Activated gamma-delta T cell treated with anti-CD3 and anti-CD28 coated beads, Interleukin-2, amount 50 U/mL, for 16 hours (primary cell): ENCODE results near the gene AP2A1.
"Not testable (repeated sequence)": the region's sequence is repeated elsewhere in the genome, so short reads cannot be mapped to it uniquely, and the experiment has no call there.

Experiments
- DNase-seq: peaks from one replicate; pipeline ENCODE4 v3.0.0-alpha.2; 2020; ENCODE audit warnings: low read depth

The AP2A1 gene

DNA sequence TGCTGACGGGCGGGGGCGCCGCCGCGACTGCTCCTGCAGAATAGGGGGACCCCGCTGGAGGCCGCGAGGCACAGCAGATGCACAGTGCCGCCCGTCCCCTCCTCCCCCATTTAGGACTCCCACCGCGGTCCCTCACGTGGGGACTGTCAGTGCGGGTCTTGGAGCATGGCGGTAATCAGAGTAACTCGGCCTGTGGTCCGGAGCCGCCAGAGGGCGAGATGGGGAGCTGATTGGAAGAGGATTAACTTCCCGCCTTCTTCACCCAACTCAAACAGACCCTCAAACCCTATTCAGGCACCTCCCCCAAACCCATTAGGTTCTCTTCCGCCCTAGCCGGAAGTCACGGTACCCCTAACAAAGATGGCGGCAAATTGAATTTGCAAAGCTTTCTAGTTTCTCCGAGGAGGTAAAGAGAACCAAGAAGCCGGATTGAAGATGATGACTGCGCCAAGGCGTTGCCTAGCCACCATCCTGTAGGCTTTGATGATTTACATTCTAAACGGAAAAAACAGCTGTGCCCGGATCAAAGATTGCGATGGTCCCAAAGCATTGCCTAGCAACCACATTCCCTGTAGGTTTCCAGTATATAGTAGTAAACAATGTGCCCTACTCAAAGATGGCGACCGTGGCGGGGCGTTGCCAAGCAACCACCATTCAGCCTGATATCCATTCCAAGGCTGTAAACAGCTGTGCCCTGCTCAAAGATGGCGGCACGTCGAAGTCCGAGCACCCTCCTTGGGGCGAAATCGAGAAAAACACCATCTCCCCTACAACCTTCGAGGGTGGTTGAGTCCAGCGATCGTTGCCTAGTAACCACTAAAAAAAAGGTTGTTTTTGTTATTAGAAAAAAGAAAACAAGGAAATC is 46.4 kb downstream of the AP2A1 start, which contains the start of gene FUZ:
Gene FUZ (minus strand): TSS at position 296 of the 865 bp plus-strand sequence. CDS start 186 bp downstream, at position 110.
- peak; percentile 84 for DNase-seq

DNA sequence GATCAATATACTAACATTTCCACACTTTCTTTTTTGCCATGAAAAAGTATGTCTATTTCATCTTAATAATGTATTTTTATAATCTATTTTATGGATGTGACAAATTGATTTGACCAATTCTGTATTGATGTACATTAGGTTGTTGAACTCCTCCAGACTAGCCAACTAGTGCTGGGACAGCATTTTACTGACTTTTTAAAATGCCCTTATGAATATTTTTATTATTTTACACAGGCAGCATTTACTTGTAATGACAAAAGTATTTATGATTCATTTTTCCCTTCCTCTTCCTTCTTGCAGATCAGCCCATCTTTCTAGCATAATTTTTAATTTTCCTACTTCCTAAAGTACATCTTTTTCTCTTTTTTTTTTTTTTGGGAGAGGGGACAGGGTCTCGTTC is 47.2 kb downstream of the AP2A1 start:
- DNase-seq = no peak

DNA sequence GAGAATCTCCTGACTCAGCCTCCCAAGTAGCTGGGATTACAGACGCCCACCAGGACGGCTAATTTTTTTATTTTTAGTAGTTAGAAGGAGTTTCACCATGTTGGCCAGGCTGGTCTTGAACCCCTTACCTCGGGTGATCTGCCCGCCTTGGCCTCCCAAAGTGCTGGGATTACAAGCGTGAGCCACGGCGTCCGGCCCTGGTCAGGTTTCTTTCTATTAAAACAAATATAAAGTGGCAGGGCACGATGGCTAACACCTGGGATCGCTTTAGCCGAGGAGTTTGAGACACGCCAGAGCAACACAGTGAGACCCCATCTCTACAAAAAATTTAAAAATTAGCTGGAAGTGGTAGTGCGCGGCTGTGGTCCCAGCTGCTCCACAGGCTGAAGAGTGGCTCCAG is 49.8 kb downstream of the AP2A1 start:
- no peak for DNase-seq

DNA sequence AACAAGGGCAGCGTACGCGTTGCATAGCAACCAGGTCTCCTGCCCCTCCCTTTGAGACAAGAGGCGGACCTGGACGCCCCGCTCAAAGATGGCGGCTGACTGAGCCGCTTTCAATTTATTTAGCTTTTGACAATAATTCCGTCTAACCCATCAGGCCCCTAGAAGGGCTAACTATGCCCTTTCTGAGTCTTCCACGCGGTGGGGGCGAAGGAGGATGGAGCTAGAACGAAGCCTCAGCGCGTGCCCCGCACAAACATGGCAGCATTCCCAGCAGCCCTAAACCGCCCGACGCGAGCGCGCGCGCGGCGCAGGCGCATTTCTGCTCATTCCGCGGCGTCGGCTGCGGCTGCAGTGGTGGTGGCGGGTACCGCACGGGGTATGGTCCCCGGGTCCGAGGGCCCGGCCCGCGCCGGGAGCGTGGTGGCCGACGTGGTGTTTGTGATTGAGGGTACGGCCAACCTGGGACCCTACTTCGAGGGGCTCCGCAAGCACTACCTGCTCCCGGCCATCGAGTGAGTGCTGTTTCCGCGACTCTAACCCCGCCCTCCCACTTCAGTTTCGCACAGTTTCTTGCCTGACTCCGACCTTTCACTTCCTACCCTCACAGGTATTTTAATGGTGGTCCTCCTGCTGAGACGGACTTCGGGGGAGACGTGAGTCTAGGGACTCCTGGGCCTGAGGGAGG is 51.3 kb downstream of the AP2A1 start, which contains the start of gene MED25:
Gene MED25 (plus strand): TSS at position 326 of the 685 bp plus-strand sequence. CDS start 53 bp downstream, at position 379.
- peak; percentile 72 for DNase-seq

DNA sequence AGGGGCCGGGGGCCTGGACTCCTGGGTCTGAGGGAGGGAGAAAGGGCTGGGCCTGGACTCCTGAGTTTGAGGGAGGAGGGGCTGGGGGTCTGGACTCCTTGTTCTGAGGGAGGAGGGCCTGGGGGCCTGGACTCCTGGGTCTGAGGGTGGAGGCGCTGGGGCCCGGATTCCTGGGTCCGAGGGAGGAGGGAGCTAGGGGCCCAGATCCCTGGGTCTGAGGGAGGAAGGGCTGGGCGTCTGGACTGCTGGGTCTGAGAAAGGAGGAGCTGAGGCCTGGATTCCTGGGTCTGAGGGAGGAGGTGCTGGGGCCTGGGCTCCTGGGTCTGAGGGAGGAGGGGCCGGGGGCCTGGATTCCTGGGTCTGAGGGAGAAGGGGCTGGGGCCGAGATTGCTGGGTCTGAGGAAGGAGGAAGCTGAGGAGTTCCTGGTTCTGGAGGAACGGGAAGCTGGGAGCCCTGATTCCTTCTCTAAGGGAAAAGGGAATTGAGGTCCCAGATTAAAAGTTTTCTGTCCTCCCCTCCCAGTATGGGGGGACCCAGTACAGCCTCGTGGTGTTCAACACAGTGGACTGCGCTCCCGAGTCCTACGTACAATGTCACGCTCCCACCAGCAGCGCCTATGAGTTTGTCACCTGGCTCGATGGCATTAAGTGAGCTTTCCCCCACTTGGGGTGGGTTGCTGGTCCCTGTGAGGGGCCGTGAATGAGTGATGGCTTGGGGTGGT is 52.0 kb downstream of the AP2A1 start:
- DNase-seq = no peak

DNA sequence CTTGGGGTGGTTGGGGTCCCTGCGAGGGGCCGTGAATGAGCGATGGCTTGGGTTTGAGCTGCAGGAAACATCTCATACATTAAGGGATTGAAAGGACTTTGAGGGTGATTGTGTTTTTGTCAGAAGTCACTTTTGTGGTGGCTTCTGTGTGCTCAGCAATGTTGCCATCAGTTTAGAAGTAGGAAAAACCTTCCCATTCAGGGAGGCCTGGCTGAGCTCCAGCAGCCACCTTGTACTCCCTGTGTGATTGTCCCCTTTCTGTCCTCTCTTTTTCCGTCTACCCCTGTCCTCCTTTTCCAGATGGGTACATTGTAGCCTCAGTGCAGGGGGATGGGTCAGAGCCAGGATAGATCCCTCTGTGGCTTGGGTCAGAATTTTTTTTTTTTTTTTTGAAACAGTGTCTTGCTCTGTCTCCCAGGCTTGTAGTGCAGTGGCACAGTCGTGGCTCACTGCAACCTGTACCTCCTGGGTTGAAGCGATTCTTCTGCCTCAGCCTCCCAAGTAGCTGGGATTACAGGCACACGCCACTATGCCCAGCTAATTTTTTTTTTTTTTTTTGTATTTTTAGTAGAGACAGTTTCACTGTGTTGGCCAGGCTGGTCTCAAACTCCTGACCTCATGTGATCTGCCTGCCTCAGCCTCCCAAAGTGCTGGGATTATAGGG is 52.8 kb downstream of the AP2A1 start:
- DNase-seq = not testable (repeated sequence)

DNA sequence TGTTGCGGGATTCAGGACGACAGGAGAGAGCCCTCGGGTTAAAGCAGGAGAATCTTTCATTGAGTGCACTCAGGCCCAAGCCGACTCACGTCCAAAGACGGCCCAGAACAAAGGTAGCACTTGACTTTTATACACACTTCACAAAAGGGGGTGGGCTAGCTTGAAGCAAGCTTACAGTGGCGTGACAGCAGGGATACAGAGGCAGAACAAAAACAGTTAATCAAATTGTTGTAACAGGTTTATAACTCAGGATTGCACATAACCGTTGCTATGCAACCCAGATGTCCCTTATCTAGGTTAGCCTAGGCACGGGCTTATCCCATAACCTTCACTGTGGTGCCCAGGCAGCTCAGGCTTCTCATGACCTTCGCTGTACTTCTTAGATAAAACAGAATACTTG is 53.3 kb downstream of the AP2A1 start:
- DNase-seq = no peak

DNA sequence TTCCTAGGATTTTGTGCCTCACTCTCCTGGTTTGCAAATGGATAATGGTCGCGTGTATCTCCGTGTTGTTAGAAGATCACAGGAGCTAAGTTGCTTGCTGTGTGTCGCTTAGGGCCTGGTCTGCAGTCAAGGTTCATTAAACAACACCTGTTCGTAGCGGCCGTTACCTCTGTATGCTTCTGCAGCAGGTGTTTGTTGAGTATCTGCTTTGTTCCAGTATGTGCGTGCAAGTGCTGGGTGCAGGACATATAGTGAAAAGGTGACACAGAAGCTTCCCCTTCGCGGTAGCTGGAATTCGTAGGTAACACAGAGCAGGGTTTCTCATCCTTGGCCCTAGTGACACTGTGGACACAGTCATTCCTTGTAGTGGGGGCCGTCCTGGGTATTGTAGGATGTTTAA is 56.7 kb downstream of the AP2A1 start:
- DNase-seq = no peak

DNA sequence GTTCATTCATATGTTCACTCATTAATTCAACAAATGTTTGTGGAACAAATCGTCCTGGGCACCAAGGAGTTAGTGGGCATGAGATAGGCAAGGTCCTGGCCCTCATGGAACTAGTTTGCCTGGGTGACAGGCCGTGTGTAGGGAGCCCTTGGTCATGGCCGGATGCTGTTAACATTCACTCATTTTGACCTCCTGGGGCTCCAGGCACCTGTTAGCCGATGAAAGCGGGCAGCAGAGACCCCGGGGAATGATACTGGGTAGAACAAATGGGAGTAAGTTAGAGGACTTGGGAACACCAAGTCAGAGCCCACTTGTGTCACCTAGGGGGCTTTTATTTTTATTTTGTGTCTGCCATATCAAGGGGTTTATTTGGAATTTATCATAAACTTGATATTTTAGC is 57.9 kb downstream of the AP2A1 start:
- DNase-seq = no peak

DNA sequence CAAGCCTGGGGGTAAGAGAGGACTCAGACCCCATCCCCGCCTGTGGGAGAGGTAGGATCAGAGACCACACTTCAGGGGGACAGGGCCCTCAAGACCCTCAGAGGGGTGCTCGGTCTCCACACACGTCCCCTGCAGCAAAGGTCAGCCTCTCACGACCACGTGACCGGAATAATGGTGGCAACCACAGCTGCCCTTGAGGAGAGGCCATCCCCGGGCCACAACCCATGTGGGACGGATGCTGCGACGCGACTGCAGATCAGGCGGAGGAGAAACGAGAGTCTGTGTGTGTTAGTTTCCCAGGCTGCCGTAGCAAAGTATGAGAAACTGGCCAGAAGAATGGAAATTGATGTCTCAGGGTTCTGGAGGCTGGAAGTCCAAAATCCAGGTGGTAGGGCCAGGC is 60.2 kb downstream of the AP2A1 start:
- no peak for DNase-seq

DNA sequence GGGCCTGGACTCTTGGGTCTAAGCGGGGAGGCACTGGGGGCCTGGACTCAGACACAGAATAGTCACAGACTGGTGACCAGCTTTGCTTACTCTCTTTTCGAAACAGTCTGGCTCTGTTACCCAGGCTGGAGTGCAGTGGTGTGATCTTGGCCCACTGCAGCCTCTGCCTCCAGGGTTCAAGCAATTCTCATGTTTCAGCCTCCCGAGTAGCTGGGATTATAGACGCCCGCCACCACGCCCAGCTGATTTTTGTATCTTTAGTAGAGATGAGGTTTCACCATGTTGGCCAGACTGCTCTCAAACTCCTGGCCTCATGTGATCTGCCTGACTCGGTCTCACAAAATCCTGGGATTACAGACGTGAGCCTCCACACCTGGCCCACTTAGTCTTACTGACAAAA is 62.4 kb downstream of the AP2A1 start:
- no peak for DNase-seq

DNA sequence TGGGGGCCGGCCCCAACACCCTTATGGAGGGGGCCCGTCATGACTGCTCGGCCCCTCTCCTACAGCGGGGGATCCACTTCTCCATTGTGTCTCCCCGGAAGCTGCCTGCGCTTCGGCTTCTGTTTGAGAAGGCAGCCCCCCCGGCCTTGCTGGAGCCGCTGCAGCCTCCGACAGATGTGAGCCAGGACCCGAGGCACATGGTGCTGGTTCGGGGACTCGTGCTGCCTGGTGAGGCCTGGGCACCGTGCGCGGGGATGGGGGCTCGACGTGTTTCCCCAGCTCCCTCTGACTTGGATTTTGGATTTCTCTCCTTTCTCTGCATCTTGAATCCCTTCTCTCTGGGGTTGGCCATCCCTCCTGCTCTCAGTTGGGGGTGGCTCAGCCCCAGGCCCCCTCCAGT is 62.9 kb downstream of the AP2A1 start:
- DNase-seq = no peak

DNA sequence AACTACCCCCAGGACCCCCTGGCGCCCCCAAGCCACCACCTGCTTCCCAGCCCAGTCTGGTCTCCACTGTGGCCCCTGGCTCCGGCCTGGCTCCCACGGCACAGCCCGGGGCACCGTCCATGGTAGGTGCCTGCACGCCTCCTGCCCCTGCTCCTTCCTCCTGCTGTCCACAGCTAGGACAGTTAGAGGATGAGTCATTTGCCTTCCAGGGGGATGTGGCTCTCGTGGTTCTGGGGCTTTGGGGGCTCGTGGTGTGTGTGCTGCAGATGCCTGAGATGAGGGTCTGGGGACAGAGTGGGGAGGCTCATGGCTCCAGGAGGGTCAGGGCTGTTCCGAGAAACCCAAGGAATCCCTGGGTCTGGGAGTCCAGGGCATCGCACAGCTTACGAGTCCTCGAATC is 64.0 kb downstream of the AP2A1 start:
- DNase-seq = no peak

DNA sequence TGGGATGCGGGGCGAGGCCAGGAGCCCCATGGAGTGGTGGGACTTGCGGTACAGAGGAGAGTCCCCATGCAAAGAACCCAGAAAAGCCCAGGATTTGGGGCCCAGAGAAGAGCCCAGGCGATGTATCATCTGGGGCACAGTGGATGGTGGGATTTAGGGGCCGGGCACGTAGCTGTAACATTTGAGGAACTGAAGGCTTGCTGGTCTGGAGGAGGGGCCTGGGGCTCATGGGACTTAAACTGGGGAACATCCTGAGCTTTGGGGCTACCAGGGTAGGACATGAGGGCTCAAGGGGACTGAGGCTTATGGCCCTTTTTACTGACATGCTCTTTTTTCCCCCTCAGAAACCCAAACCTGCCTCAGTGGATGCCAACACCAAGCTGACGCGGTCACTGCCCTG is 64.8 kb downstream of the AP2A1 start:
- no peak for DNase-seq

DNA sequence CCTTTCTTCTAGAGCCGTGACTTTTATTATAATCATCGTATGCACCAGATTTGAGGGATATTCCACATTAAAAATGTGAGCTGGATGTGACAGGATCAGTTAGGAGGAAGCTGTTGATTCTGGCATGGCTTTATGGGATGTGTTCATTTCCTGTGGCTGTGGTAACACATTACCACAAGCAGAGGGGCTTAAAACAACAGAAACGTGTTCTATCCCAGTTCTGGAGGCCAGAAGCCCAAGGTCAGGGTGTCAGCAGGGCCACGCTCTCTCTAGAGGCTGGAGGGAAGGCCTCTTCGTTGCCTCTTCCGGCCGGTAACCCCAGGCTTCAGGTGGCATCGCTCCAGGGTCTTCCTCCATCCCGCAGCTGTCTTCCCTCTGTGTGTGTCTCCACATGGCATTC is 65.8 kb downstream of the AP2A1 start:
- DNase-seq = no peak

DNA sequence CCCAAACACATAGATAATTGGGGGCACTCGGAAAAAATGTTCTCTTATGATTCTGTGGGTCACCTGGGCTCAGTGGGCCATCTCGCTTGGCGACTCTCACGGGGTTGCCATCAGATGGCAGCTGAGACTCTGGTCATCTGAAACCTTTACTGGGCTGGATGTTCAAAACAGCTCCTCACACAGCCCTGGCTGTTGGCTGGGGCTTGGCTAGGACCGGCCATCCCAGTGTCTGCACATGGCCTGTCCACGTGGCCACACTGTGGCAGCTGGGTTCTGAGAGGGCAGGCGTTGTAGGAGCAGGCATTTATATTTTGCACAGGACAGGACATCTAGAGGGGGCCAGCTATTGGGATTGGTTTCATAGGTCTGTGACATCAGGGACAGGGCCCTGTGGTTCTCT is 66.8 kb downstream of the AP2A1 start:
- no peak for DNase-seq

DNA sequence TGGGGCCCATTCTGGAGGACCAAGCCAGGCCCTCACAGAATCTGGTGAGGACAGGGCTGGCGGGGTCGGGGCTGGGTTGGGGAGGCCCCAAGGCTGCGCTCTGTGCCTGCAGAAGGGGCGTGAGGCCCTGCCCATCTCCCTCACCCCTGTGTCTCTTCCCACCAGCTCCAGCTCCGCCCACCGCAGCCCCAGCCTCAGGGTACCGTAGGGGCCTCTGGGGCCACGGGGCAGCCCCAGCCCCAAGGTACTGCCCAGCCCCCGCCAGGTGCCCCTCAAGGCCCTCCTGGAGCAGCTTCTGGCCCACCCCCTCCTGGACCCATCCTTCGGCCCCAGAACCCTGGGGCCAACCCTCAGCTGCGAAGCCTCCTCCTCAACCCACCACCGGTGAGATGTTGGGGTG is 68.8 kb downstream of the AP2A1 start:
- DNase-seq = no peak

DNA sequence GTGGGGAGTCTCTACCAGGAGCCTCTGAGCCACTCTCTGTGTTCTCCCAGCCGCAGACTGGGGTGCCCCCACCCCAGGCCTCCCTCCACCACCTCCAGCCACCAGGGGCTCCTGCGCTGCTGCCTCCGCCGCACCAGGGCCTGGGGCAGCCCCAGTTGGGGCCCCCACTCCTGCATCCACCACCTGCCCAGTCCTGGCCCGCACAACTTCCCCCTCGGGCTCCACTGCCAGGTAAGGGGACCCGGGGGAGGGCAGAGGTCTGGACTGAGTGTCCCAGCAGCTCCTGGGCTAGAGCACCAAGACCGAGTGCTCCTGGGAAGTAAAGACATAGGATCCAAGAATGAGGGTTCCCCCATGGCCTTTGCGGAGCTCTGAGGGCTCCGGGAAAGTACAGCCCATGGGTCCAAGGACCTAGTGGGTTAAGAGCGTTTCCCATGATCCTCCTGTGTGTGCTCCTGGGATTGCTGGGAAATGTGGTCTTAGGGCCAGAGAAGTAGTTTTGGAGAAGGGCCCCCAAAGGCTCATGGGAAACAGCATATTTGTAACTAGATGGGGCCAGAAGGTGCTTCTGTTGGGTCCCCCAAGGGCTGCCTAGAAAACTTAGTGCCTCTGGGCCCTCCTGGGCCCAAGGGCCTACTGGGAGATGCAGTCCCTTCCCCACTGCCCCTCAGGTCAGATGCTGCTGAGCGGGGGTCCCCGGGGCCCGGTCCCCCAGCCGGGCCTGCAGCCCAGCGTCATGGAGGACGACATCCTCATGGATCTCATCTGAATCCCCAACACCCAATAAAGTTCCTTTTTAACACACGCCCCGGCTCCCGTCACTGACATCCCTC is 69.6 kb downstream of the AP2A1 start:
- DNase-seq = no peak

DNA sequence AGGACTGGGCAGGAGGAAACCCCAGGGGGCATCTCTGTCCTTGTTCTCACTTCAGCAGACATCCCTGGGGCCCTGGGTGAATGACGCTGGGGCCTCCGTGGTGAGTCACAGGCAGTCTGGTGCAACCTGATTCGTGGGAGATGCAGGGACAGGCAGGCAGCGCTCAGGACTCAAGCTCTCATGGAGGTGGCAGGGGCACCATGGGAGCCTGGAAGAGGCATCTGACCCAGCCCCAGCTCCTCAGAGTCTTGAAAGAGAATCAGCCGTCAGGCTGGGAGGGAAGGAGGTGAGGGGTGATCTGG is 70.2 kb downstream of the AP2A1 start:
- no peak for DNase-seq

DNA sequence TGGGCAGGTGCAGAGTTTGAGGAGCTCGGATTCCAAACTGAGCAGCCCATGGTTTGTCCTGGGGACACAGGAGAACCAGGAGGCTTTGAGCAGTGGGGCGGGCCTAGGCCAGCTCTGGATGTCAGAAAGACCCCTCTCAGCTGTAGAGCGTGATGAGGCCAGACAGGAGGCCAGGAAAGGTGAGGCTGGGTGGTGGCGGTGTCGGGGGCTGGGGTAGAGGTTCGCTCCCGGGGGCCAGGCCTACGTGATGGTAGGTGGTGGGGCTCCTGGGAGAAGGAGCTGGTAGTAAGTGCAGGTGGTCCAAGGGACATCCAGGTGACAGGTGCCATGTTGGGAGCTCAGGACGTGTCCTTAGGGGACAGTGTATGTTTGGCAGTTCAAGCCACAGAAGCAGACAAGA is 70.6 kb downstream of the AP2A1 start:
- no peak for DNase-seq

DNA sequence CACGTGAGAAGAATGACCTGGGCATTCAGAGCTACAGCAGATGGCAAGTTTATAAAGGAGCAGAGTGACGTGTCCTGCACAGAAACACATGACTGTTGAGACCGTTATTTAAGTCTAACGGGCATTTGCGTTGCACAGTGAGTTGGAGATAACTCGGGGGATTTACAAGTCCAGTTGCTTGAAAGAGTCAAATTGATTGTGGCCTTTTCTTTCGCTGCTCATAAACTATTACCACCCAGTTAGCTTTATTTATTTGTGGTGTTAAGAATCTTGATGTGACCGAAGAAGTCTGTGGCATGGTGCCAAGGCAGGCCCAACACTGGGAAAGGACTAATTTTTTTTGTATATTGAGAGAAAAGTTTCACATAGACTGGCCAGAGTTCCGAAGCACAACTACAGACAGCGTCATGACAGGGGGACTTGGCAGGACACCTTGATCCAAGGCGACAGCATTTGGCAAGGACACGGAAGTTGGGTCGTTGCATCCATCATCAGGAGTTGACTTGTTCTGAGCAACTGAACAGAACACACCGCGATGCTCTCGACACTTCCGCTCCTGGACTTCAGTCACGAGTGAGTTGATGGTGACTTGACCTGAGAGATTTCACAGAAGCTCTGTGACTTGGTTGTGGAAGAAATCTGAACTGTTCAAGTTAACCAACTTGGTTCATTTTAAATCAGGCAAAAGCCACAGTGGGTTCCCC is 72.2 kb downstream of the AP2A1 start:
- DNase-seq = no peak
